KMS-11 (cell line): ENCODE results near the gene SUV39H2.
A peak's percentile ranks its signal among the peaks of the same experiment; 100 is the strongest.

Source experiments
- H2AFZ ChIP-seq: fragments of 200-600 bp; sonication (generic); 2 replicates; pipeline ENCODE4 v1.6.1; 2016; ENCODE audit warnings: antibody characterized with exemption, mixed run types, low read depth
- H3K27ac ChIP-seq: fragments of 200-600 bp; sonication (generic); 2 replicates; pipeline ENCODE4 v1.6.1; 2016; ENCODE audit warnings: mild to moderate bottlenecking, mixed run types
- H3K27me3 ChIP-seq: fragments of 200-600 bp; sonication (generic); 2 replicates; pipeline ENCODE4 v1.6.1; 2017; ENCODE audit warnings: mild to moderate bottlenecking, low read depth, mixed run types, moderate library complexity; ENCODE audit not compliant: insufficient read depth
- H3K36me3 ChIP-seq: fragments of 200-600 bp; sonication (generic); 2 replicates; pipeline ENCODE4 v1.6.1; 2017; ENCODE audit warnings: mild to moderate bottlenecking, mixed run types; ENCODE audit not compliant: insufficient read depth
- H3K4me1 ChIP-seq: fragments of 200-600 bp; sonication (generic); 2 replicates; pipeline ENCODE4 v1.6.1; 2016; ENCODE audit warnings: mild to moderate bottlenecking, low read depth, mixed run types; ENCODE audit not compliant: poor library complexity, severe bottlenecking
- H3K4me2 ChIP-seq: fragments of 200-600 bp; sonication (generic); 2 replicates; pipeline ENCODE4 v1.7.0; 2016; ENCODE audit warnings: mild to moderate bottlenecking, mixed run types
- H3K4me3 ChIP-seq: fragments of 200-600 bp; sonication (generic); IDR thresholded peaks from 2 replicates; pipeline ENCODE4 v1.6.1; 2017; ENCODE audit warnings: low read depth, low read length, mixed read lengths; ENCODE audit not compliant: insufficient read depth
- H3K79me2 ChIP-seq: fragments of 200-600 bp; sonication (generic); 2 replicates; pipeline ENCODE4 v1.6.1; 2016; ENCODE audit warnings: low read depth, mixed run types; ENCODE audit not compliant: insufficient read depth
- H3K9ac ChIP-seq: fragments of 200-600 bp; sonication (generic); 2 replicates; pipeline ENCODE4 v1.6.1; 2016; ENCODE audit warnings: mild to moderate bottlenecking, mixed run types
- H4K20me1 ChIP-seq: fragments of 200-600 bp; sonication (generic); 2 replicates; pipeline ENCODE4 v1.6.1; 2016; ENCODE audit warnings: mild to moderate bottlenecking, mixed run types; ENCODE audit not compliant: insufficient read depth
- CTCF ChIP-seq: fragments of 200-600 bp; sonication (generic); conservative IDR thresholded peaks from 2 replicates; pipeline ENCODE4 v1.6.1; 2017; ENCODE audit warnings: low read depth, mild to moderate bottlenecking, antibody characterized with exemption, low read length, moderate library complexity, mixed read lengths

SUV39H2 gene

GRCh38 chr10:14916600-14916999, 37.9 kb downstream of the SUV39H2 start:
- Histone ChIP-seq H3K4me3 (no peak overlapping the region), H3K27ac (no peak overlapping the region), H3K9ac (no peak overlapping the region), H3K36me3 (peaks cover 20% of the 10 kb centered on the region; the same call in 1 of the 2 replicates), H3K4me2 (no peak overlapping the region), H3K79me2 (no peaks in the 10 kb centered on the region; the same call in 1 of the 2 replicates), H3K27me3 (no peaks in the 10 kb centered on the region), H2AFZ (no peak overlapping the region), H4K20me1 (no peaks in the 10 kb centered on the region), H3K4me1 (peaks cover 41% of the 10 kb centered on the region)
- no peak for TF ChIP-seq CTCF

- Histone ChIP-seq H3K4me3 (no peak overlapping the region), H3K4me1 (peaks cover 41% of the 10 kb centered on the region), H3K9ac (no peak overlapping the region), H3K4me2 (0 out of 2 replicates have a peak overlapping the region, but pooled peaks have one; percentile 77), H3K36me3 (peaks cover 20% of the 10 kb centered on the region; the same call in 1 of the 2 replicates), H3K79me2 (no peaks in the 10 kb centered on the region; the same call in 1 of the 2 replicates), H3K27me3 (no peaks in the 10 kb centered on the region), H4K20me1 (no peaks in the 10 kb centered on the region), H2AFZ (no peak overlapping the region), H3K27ac (peak overlapping the region; percentile 93)
- TF ChIP-seq CTCF: no peak
Measured at GRCh38 chr10:14917827-14918226, 39.2 kb downstream of the SUV39H2 start.

- Histone ChIP-seq H3K4me3 (no peak overlapping the region), H4K20me1 (no peaks in the 10 kb centered on the region), H3K4me1 (peaks cover 41% of the 10 kb centered on the region), H3K9ac (peak overlapping the region; percentile 25), H3K36me3 (peaks cover 20% of the 10 kb centered on the region; the same call in 1 of the 2 replicates), H3K27ac (peak overlapping the region; percentile 93), H3K79me2 (no peaks in the 10 kb centered on the region; the same call in 1 of the 2 replicates), H3K27me3 (no peaks in the 10 kb centered on the region), H2AFZ (no peak overlapping the region), H3K4me2 (peak overlapping the region; percentile 77)
- no peak for TF ChIP-seq CTCF
Measured at GRCh38 chr10:14918964-14919363, 40.3 kb downstream of the SUV39H2 start.

- no peak overlapping the region for H3K4me3 ChIP-seq
- H3K27ac ChIP-seq: no peak overlapping the region
- H3K4me1 ChIP-seq: peaks cover 22% of the 10 kb centered on the region
- H3K9ac ChIP-seq: no peak overlapping the region
- no peak overlapping the region for H3K4me2 ChIP-seq
- no peak overlapping the region for H2AFZ ChIP-seq
- H3K79me2 ChIP-seq: no peaks in the 10 kb centered on the region
- H3K27me3 ChIP-seq: no peaks in the 10 kb centered on the region
- 0 out of 2 replicates have a peak, but pooled peaks cover 3% of the 10 kb centered on the region for H4K20me1 ChIP-seq
- no peak for TF ChIP-seq CTCF
- peaks cover 13% of the 10 kb centered on the region; the same call in 1 of the 2 replicates for H3K36me3 ChIP-seq
Measured at GRCh38 chr10:14924013-14924412, 45.3 kb downstream of the SUV39H2 start.
